ENCODE data around the gene YAF2. TPM values are rescaled to one million over a fixed set of nuclear protein-coding genes. Genes with fewer than 3 reads are reported as not detected.

Gene YAF2
- total and polyA plus RNA-seq, 2 of the 13 experiments (the other 11 are each of a cell fraction or from before 2014, with no cell fraction given): 8.4 to 11.7 TPM

GRCh38 chr12:42143452-42144157 lies 94.4 kb downstream of the YAF2 start (continued):
- TF ChIP-seq ZNF646 (CRISPR knock-in tag; IDR thresholded peaks at IDR 0.05) (peak; percentile 81), ZNF782 (CRISPR knock-in tag; IDR thresholded peaks at IDR 0.05; ENCODE audit: borderline replicate concordance) (no peak), CSRNP1 (CRISPR knock-in tag; IDR thresholded peaks at IDR 0.05) (no peak), SKI (IDR thresholded peaks at IDR 0.05; ENCODE audit: partially characterized antibody) (no peak), NRL (CRISPR knock-in tag; IDR thresholded peaks at IDR 0.05; ENCODE audit: borderline replicate concordance) (no peak), PRPF4 (IDR thresholded peaks at IDR 0.05; ENCODE audit: low read depth, low read length, poor library complexity, severe bottlenecking) (no peak), ARID5B (CRISPR knock-in tag; IDR thresholded peaks at IDR 0.05) (no peak), ZNF263 (CRISPR knock-in tag; IDR thresholded peaks at IDR 0.05) (peak; percentile 84), HMG20A (CRISPR knock-in tag; IDR thresholded peaks at IDR 0.05; ENCODE audit: borderline replicate concordance) (no peak), ZSCAN20 (CRISPR knock-in tag; IDR thresholded peaks at IDR 0.05; ENCODE audit: borderline replicate concordance) (0 out of 2 replicates have a peak, but pooled peaks have one; percentile 1), SIX1 (CRISPR knock-in tag; IDR thresholded peaks at IDR 0.05; ENCODE audit: borderline replicate concordance) (0 out of 2 replicates have a peak, but pooled peaks have one; percentile 20), TFDP1 (CRISPR knock-in tag; IDR thresholded peaks at IDR 0.05; ENCODE audit: borderline replicate concordance) (no peak), ZBTB34 (CRISPR knock-in tag; IDR thresholded peaks at IDR 0.05) (no peak)

All from HepG2 (cell line).